SK-MEL-5 (cell line): ENCODE data around the gene CCDC157. TPM values are rescaled to one million over a fixed set of nuclear protein-coding genes. Genes with fewer than 3 reads are reported as not detected.

Experiments
- DNase-seq: peaks from one replicate; pipeline ENCODE4 v3.0.0-alpha.2; 2016; ENCODE audit warnings: low read depth, low spot score
- in situ Hi-C: cut with HindIII; loops from 2 replicates; pipeline ENCODE4 v1.10.0; 2016; ENCODE audit warnings: low sequenced_read_pairs, high pct_unique_total_duplicates, low pct_unique_long_range_greater_than_20kb
- polyA plus RNA-seq, 2 experiments: library from polyadenylated mRNA; depleted of rRNA; stranded (reverse); fragments of >200 nt; gene quantifications; 2 replicates each; pipeline ENCODE4 v1.2.3, GENCODE V29; 2015
- total RNA-seq: library from RNA; depleted of rRNA; stranded (reverse); fragments of >200 nt; shearing (Covaris generic); gene quantifications from 2 replicates; pipeline ENCODE4 v1.2.3, GENCODE V29; 2014; rRNA removed

Gene CCDC157
- total RNA-seq: 0.59 and 0.82 TPM in 2 replicates
- polyA plus RNA-seq (2015; cell fraction: cytosol; rRNA removed): 2.9 and 4.2 TPM in 2 replicates
- polyA plus RNA-seq (2015; cell fraction: nucleus; rRNA removed): 6.9 and 7.3 TPM in 2 replicates

GRCh38 chr22:30356449-30357235, at the start of gene CCDC157, which contains the start of gene SF3A1:
TSS of gene CCDC157 (plus strand) at chr22:30357007. CDS start at chr22:30366001, 8,994 bp downstream.
TSS of gene SF3A1 (minus strand) at chr22:30356894. CDS start at chr22:30356792, 102 bp downstream.
- DNase-seq: peak; percentile 89
- in situ Hi-C loops: no loop called here

DNA sequence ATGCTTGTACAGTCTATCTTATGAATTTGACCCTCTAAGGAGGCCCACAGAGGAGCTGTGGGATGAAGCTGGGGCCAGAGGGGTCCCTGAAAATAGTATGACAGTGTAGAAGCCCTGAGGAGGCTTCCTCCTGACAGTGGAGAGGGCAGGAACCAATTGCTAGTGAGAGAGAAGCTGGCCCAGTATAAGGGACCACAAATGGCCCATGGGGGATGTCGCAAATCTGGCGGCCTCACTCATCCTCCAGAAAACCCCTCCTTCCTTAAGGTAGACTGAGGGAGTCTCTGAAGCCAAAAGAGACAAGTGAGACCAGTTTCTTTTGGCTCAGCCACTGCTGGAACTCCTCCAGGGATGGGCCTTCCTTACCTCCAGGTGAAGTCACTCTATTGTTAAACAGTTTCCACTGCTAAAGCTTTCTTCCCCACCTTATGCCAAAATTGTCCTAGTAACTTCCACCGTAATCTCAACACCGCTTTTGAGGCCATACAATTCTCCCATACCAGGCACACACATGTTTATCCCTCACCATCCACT, 49.7 kb upstream of the CCDC157 start:
- in situ Hi-C loops: no loop called here
- no peak for DNase-seq

DNA sequence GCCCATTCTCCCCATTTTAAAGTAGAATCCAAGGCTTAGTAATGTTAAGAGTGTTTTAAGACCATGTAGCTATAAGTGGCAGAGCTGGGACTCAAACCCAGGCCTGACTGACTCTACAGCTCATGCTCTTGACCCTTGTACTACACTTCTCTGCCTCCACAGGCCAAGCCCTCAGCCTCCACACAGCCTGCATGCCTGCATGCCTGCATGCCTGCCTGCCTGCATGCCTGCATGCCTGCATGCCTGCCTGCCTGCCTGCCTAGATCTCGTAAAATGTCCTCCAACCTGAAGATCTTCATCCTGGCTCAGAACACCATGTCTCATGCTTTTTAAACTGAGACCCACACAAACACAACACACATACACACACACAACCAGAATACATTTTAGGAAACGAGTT, 48.7 kb upstream of the CCDC157 start:
- in situ Hi-C loops: no loop called here
- no peak for DNase-seq

DNA sequence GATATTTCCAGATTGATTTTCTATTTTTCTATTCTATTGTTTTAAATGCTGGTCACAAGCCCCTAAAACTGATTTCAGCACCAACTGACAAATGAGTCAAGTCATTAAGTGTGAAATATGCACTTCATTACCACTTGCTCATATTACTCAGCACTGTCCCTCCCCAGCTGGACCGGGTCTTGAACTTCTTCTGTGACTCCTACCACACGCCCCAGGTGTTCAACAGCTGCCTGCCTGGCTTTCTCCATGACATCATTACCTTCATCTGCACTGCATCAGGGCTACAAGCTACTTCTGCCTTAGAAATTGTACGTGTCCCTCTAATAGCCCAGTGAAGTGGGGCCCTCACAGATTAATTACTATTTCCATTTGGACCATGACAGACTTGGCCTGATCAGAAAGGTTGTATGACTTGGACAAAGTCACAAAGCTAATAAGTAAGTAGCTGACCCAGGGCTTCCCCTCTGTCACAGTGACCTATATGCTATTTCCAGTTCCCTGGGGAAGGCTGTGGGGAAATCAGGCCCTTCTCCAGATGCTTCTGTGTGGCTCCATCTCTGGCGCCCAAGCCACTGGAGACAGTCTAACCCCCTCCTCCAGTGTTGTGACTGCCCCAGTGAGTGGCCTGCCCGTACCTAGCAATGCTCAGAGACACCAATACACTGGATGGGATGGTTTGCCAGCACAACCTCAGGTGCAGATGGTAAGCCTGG, 48.1 kb upstream of the CCDC157 start:
- in situ Hi-C loops: no loop called here
- DNase-seq: no peak

- DNase-seq: no peak
- in situ Hi-C loops: no loop called here
Measured at GRCh38 chr22:30309951-30310741, 46.7 kb upstream of the CCDC157 start.

GRCh38 chr22:30310881-30311771, 45.7 kb upstream of the CCDC157 start:
- in situ Hi-C loops: no loop called here
- no peak for DNase-seq

- in situ Hi-C loops: no loop called here
- DNase-seq: no peak
Measured at GRCh38 chr22:30312053-30312452, 44.8 kb upstream of the CCDC157 start.

- in situ Hi-C loops: no loop called here
- no peak for DNase-seq
Measured at GRCh38 chr22:30313527-30314363, 43.1 kb upstream of the CCDC157 start.

DNA sequence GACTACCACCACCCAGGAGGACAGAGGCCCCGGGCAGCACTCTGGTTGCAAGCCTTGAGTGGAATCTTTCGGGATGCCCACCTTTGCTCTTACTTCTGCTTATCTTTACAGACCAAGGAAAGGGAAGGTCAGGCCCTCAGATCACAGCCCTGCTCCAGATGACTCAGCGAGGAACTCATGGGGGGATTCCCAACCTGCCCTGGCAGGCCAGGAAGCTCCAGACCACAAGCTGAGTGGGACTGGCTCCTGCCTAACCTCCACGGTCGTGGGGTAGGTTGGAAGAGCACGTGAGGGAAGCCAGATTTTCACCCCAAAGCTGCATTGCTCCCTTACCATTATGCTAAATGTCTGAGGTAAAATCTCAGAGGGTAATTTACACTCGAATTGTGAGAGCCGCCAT, 41.9 kb upstream of the CCDC157 start:
- in situ Hi-C loops: no loop called here

GRCh38 chr22:30315962-30316576, 40.7 kb upstream of the CCDC157 start:
- in situ Hi-C loops: no loop called here
- no peak for DNase-seq

More for the DNA sequence above, 41.9 kb upstream of the CCDC157 start:
- DNase-seq: no peak

DNA sequence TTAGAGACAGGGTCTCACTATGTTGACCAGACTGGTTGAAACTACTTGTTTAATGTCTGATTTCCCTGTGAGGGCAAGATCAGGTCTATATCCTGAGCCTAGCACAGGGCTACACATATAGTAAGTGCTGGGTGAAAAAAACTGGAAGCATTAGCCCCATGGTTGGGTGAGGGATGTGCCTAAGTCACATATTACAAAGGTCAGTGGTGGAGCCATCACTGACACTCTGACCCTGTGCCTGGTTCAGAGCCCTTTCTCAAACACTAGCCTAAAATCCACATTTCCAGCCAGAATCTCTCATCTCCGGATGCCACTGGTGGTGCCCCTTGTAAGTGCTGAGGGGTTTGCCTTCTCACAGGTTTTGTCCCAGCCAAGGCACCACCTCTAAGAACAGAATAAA, 39.0 kb upstream of the CCDC157 start:
- in situ Hi-C loops: no loop called here
- no peak for DNase-seq

DNA sequence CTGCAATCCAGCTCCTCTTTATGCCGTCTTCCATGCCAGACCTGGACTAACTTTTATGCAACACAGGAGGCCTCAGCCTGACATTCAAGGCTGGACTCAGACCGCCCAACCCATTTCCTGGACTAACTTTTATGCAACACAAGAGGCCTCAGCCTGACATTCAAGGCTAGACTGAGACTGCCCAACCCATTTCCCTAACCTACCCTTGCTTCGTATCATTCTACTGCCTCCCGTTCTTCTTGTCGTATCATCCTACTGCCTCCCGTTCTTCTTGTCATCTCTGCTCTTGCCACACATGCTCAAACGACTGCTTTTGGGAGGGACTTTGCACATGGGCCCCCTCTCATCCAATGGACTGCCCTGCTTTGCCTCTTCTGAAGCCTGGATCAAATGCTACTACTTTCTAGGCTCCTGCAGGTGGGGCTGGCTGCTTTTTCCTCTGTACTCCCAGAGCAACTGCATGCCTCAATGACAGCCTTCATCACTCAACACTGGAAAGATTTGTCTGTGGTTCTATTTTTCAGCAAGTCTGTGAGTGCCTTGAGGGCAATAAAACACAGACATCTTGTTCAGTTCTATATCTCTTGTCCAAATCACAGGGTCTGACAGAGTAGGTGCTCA, 37.9 kb upstream of the CCDC157 start:
- in situ Hi-C loops: no loop called here
- peak; percentile 93 for DNase-seq

DNA sequence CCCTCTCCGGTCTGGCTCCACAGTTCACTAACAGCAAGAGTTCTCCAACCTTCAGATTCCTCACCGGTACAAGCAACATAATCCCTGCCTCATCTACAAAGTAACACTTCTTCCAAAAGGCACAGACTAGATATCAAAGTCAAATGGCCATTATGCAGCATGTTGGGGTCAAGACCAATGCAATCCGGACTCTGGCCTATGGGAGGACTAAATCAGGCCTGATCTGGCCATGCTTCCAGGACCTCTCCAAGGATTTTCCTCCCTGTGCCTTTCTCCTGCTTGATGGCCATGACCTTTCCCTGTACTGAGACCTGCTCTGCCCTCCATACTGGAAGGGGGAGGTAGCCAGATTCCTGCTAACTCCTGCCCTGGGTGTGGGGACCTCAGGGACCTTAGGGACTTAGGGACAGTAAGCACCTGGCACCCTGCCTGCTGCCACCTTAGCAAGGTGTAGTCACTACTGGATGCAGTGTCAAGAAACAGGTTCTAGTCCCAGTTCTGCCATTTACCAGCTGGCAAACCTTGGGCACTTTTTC, 36.7 kb upstream of the CCDC157 start:
- in situ Hi-C loops: loop anchor here (10.0 kb wide), 1 partner anchor 105 kb away; the partner anchor contains the start of gene MTFP1
- DNase-seq: no peak

GRCh38 chr22:30321461-30321860, 35.3 kb upstream of the CCDC157 start:
- in situ Hi-C loops: loop anchor here (10.0 kb wide), 1 partner anchor 103 kb away; the partner anchor contains the start of gene MTFP1
- no peak for DNase-seq

- DNase-seq: no peak
- in situ Hi-C loops: loop anchor here (10.0 kb wide), 1 partner anchor 102 kb away; the partner anchor contains the start of gene MTFP1
Measured at GRCh38 chr22:30323246-30323645, 33.6 kb upstream of the CCDC157 start.
